ENCODE data around the gene JUNB. TPM values are rescaled to one million over a fixed set of nuclear protein-coding genes. Genes with fewer than 3 reads are reported as not detected.
A peak's percentile ranks its signal among the peaks of the same experiment; 100 is the strongest.

The JUNB gene
- total and polyA plus RNA-seq, 2 of the 13 experiments (the other 11 are each of a cell fraction or from before 2014, with no cell fraction given): 7.7 to 8.2 TPM

DNA sequence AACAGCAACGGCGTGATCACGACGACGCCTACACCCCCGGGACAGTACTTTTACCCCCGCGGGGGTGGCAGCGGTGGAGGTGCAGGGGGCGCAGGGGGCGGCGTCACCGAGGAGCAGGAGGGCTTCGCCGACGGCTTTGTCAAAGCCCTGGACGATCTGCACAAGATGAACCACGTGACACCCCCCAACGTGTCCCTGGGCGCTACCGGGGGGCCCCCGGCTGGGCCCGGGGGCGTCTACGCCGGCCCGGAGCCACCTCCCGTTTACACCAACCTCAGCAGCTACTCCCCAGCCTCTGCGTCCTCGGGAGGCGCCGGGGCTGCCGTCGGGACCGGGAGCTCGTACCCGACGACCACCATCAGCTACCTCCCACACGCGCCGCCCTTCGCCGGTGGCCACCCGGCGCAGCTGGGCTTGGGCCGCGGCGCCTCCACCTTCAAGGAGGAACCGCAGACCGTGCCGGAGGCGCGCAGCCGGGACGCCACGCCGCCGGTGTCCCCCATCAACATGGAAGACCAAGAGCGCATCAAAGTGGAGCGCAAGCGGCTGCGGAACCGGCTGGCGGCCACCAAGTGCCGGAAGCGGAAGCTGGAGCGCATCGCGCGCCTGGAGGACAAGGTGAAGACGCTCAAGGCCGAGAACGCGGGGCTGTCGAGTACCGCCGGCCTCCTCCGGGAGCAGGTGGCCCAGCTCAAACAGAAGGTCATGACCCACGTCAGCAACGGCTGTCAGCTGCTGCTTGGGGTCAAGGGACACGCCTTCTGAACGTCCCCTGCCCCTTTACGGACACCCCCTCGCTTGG lies 966 bp downstream of the JUNB start (continued):
- TF ChIP-seq, protein P1, sequence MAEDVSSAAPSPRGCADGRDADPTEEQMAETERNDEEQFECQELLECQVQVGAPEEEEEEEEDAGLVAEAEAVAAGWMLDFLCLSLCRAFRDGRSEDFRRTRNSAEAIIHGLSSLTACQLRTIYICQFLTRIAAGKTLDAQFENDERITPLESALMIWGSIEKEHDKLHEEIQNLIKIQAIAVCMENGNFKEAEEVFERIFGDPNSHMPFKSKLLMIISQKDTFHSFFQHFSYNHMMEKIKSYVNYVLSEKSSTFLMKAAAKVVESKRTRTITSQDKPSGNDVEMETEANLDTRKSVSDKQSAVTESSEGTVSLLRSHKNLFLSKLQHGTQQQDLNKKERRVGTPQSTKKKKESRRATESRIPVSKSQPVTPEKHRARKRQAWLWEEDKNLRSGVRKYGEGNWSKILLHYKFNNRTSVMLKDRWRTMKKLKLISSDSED (CRISPR knock-in tag; IDR thresholded peaks at IDR 0.05): peak; percentile 42; the same call in 1 of the 2 replicates
- TF ChIP-seq SOX6 (IDR thresholded peaks at IDR 0.05) (no peak), SOX6 (CRISPR knock-in tag; IDR thresholded peaks at IDR 0.05) (peak; percentile 62), PAF1 (CRISPR knock-in tag; IDR thresholded peaks at IDR 0.05) (no peak), ZNF232 (CRISPR knock-in tag; IDR thresholded peaks at IDR 0.05; ENCODE audit: borderline replicate concordance) (0 out of 2 replicates have a peak, but pooled peaks have one; percentile 50), FOXK1 (CRISPR knock-in tag; IDR thresholded peaks at IDR 0.05; ENCODE audit: borderline replicate concordance, low read depth) (peak; percentile 36; the same call in 1 of the 2 replicates), ZFP1 (CRISPR knock-in tag; IDR thresholded peaks at IDR 0.05) (no peak), ZNF605 (CRISPR knock-in tag; IDR thresholded peaks at IDR 0.05) (peak; percentile 34; the same call in 1 of the 2 replicates), ADNP (CRISPR knock-in tag; IDR thresholded peaks at IDR 0.05) (no peak), ZNF230 (CRISPR knock-in tag; IDR thresholded peaks at IDR 0.05) (no peak), HCFC1 (IDR thresholded peaks at IDR 0.05; ENCODE audit: low read depth, low read length) (no peak)
- TF ChIP-seq, protein P2, sequence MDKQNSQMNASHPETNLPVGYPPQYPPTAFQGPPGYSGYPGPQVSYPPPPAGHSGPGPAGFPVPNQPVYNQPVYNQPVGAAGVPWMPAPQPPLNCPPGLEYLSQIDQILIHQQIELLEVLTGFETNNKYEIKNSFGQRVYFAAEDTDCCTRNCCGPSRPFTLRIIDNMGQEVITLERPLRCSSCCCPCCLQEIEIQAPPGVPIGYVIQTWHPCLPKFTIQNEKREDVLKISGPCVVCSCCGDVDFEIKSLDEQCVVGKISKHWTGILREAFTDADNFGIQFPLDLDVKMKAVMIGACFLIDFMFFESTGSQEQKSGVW (CRISPR knock-in tag; IDR thresholded peaks at IDR 0.05; ENCODE audit: borderline replicate concordance): no peak
- TF ChIP-seq, protein P3, sequence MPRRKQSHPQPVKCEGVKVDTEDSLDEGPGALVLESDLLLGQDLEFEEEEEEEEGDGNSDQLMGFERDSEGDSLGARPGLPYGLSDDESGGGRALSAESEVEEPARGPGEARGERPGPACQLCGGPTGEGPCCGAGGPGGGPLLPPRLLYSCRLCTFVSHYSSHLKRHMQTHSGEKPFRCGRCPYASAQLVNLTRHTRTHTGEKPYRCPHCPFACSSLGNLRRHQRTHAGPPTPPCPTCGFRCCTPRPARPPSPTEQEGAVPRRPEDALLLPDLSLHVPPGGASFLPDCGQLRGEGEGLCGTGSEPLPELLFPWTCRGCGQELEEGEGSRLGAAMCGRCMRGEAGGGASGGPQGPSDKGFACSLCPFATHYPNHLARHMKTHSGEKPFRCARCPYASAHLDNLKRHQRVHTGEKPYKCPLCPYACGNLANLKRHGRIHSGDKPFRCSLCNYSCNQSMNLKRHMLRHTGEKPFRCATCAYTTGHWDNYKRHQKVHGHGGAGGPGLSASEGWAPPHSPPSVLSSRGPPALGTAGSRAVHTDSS (CRISPR knock-in tag; conservative IDR thresholded peaks at IDR 0.05): no peak
- TF ChIP-seq, protein P4, sequence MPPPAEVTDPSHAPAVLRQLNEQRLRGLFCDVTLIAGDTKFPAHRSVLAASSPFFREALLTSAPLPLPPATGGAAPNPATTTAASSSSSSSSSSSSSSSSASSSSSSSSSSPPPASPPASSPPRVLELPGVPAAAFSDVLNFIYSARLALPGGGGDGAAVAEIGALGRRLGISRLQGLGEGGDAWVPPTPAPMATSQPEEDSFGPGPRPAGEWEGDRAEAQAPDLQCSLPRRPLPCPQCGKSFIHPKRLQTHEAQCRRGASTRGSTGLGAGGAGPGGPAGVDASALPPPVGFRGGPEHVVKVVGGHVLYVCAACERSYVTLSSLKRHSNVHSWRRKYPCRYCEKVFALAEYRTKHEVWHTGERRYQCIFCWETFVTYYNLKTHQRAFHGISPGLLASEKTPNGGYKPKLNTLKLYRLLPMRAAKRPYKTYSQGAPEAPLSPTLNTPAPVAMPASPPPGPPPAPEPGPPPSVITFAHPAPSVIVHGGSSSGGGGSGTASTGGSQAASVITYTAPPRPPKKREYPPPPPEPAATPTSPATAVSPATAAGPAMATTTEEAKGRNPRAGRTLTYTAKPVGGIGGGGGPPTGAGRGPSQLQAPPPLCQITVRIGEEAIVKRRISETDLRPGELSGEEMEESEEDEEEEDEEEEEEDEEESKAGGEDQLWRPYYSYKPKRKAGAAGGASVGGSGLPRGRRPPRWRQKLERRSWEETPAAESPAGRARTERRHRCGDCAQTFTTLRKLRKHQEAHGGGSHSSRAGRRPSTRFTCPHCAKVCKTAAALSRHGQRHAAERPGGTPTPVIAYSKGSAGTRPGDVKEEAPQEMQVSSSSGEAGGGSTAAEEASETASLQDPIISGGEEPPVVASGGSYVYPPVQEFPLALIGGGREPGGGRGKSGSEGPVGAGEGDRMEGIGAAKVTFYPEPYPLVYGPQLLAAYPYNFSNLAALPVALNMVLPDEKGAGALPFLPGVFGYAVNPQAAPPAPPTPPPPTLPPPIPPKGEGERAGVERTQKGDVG (CRISPR knock-in tag; IDR thresholded peaks at IDR 0.05; ENCODE audit: borderline replicate concordance): no peak
- TF ChIP-seq, protein P5, sequence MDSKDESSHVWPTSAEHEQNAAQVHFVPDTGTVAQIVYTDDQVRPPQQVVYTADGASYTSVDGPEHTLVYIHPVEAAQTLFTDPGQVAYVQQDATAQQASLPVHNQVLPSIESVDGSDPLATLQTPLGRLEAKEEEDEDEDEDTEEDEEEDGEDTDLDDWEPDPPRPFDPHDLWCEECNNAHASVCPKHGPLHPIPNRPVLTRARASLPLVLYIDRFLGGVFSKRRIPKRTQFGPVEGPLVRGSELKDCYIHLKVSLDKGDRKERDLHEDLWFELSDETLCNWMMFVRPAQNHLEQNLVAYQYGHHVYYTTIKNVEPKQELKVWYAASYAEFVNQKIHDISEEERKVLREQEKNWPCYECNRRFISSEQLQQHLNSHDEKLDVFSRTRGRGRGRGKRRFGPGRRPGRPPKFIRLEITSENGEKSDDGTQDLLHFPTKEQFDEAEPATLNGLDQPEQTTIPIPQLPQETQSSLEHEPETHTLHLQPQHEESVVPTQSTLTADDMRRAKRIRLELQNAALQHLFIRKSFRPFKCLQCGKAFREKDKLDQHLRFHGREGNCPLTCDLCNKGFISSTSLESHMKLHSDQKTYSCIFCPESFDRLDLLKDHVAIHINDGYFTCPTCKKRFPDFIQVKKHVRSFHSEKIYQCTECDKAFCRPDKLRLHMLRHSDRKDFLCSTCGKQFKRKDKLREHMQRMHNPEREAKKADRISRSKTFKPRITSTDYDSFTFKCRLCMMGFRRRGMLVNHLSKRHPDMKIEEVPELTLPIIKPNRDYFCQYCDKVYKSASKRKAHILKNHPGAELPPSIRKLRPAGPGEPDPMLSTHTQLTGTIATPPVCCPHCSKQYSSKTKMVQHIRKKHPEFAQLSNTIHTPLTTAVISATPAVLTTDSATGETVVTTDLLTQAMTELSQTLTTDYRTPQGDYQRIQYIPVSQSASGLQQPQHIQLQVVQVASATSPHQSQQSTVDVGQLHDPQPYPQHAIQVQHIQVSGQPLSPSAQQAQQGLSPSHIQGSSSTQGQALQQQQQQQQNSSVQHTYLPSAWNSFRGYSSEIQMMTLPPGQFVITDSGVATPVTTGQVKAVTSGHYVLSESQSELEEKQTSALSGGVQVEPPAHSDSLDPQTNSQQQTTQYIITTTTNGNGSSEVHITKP (CRISPR knock-in tag; IDR thresholded peaks at IDR 0.05; ENCODE audit: low read depth): no peak
- TF ChIP-seq, protein P6, sequence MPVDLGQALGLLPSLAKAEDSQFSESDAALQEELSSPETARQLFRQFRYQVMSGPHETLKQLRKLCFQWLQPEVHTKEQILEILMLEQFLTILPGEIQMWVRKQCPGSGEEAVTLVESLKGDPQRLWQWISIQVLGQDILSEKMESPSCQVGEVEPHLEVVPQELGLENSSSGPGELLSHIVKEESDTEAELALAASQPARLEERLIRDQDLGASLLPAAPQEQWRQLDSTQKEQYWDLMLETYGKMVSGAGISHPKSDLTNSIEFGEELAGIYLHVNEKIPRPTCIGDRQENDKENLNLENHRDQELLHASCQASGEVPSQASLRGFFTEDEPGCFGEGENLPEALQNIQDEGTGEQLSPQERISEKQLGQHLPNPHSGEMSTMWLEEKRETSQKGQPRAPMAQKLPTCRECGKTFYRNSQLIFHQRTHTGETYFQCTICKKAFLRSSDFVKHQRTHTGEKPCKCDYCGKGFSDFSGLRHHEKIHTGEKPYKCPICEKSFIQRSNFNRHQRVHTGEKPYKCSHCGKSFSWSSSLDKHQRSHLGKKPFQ (CRISPR knock-in tag; IDR thresholded peaks at IDR 0.05; ENCODE audit: insufficient replicate concordance): no peak

Measured in HepG2 (cell line).